Effector memory CD8-positive, alpha-beta T cell (primary cell): ENCODE results near the gene CELA2A.

Experiments
- ATAC-seq: fragments of 150-1000 bp; cut with Tn5 transposase; replicated peaks from 2 replicates; pipeline ENCODE4 v1.10.0; 2021; ENCODE audit warnings: mild to moderate bottlenecking, moderate library complexity
- DNase-seq, 3 experiments: peaks; one replicate each; pipeline ENCODE4 v3.0.0; 2021
- H3K27ac Mint-ChIP-seq, 2 donors: one replicate each; pipeline ENCODE4 v1.8.0; 2022; ENCODE audit warnings: mild to moderate bottlenecking in 2 of 2, mixed read lengths in 2 of 2, moderate library complexity in 2 of 2
- H3K27me3 Mint-ChIP-seq, 2 donors: one replicate each; pipeline ENCODE4 v1.8.0; 2022; ENCODE audit warnings: mixed read lengths in 2 of 2
- H3K36me3 Mint-ChIP-seq: one replicate; pipeline ENCODE4 v1.8.0; 2022; ENCODE audit warnings: mild to moderate bottlenecking, moderate library complexity, mixed read lengths; ENCODE audit not compliant: insufficient read depth
- H3K4me1 Mint-ChIP-seq, 2 donors: one replicate each; pipeline ENCODE4 v1.8.0; 2022; ENCODE audit warnings: low read depth in 2 of 2, mixed read lengths in 2 of 2
- H3K4me3 Mint-ChIP-seq, 2 donors: one replicate each; pipeline ENCODE4 v1.8.0; 2022; ENCODE audit warnings: mild to moderate bottlenecking in 2 of 2, mixed read lengths in 2 of 2, moderate library complexity in 2 of 2
- H3K9me3 Mint-ChIP-seq, 2 donors: one replicate each; pipeline ENCODE4 v1.8.0; 2022; ENCODE audit warnings: mixed read lengths in 2 of 2

Gene CELA2A

GRCh38 chr1:15442759-15443158, 13.8 kb upstream of the CELA2A start:
- peaks cover 26% of the 10 kb centered on the region for H3K36me3 Mint-ChIP-seq
- ATAC-seq (no peak), DNase-seq (no peak)
- no peak overlapping the region for H3K27ac Mint-ChIP-seq
- peaks cover 5 to 12% of the 10 kb centered on the region in 2 donors for H3K4me1 Mint-ChIP-seq
- no peak overlapping the region for H3K4me3 Mint-ChIP-seq
- H3K27me3 Mint-ChIP-seq: peaks cover 0 to 37% of the 10 kb centered on the region in 2 donors
- no peaks in the 10 kb centered on the region for H3K9me3 Mint-ChIP-seq

GRCh38 chr1:15443281-15443680, 13.3 kb upstream of the CELA2A start:
- DNase-seq: no peak
- H3K4me1 Mint-ChIP-seq: peaks cover 5 to 12% of the 10 kb centered on the region in 2 donors
- ATAC-seq: no peak
- no peak overlapping the region for H3K4me3 Mint-ChIP-seq
- H3K27ac Mint-ChIP-seq: peak overlapping the region in 1 of 2 donors; percentile 15
- no peaks in the 10 kb centered on the region for H3K9me3 Mint-ChIP-seq
- H3K36me3 Mint-ChIP-seq: peaks cover 23% of the 10 kb centered on the region
- H3K27me3 Mint-ChIP-seq: peaks cover 0 to 37% of the 10 kb centered on the region in 2 donors

- Mint-ChIP-seq H3K27me3 (peaks cover 7 to 44% of the 10 kb centered on the region in 2 donors), H3K9me3 (no peaks in the 10 kb centered on the region), H3K4me3 (no peak overlapping the region), H3K4me1 (peaks cover 5 to 12% of the 10 kb centered on the region in 2 donors), H3K27ac (no peak overlapping the region), H3K36me3 (peaks cover 18% of the 10 kb centered on the region)
- ATAC-seq (no peak), DNase-seq (no peak)
Measured at GRCh38 chr1:15444468-15445389, 11.8 kb upstream of the CELA2A start.

GRCh38 chr1:15445390-15446122, 11.0 kb upstream of the CELA2A start:
- DNase-seq (no peak), ATAC-seq (peak; percentile 64)
- Mint-ChIP-seq H3K9me3 (no peaks in the 10 kb centered on the region), H3K4me3 (no peak overlapping the region), H3K4me1 (peaks cover 5 to 12% of the 10 kb centered on the region in 2 donors), H3K36me3 (peaks cover 13% of the 10 kb centered on the region), H3K27me3 (peaks cover 10 to 49% of the 10 kb centered on the region in 2 donors), H3K27ac (no peak overlapping the region)

GRCh38 chr1:15446212-15446611, 10.3 kb upstream of the CELA2A start:
- H3K9me3 Mint-ChIP-seq: no peaks in the 10 kb centered on the region
- H3K36me3 Mint-ChIP-seq: peaks cover 8% of the 10 kb centered on the region
- peaks cover 5 to 12% of the 10 kb centered on the region in 2 donors for H3K4me1 Mint-ChIP-seq
- H3K27me3 Mint-ChIP-seq: peaks cover 10 to 54% of the 10 kb centered on the region in 2 donors
- DNase-seq (no peak), ATAC-seq (no peak)
- H3K27ac Mint-ChIP-seq: no peak overlapping the region
- H3K4me3 Mint-ChIP-seq: no peak overlapping the region

- H3K4me3 Mint-ChIP-seq: no peak overlapping the region
- no peaks in the 10 kb centered on the region for H3K9me3 Mint-ChIP-seq
- H3K4me1 Mint-ChIP-seq: peaks cover 5 to 12% of the 10 kb centered on the region in 2 donors
- no peak for DNase-seq
- peaks cover 10 to 47% of the 10 kb centered on the region in 2 donors for H3K27me3 Mint-ChIP-seq
- no peaks in the 10 kb centered on the region for H3K36me3 Mint-ChIP-seq
- H3K27ac Mint-ChIP-seq: no peak overlapping the region
- ATAC-seq: no peak
Measured at GRCh38 chr1:15448877-15449462, 7.6 kb upstream of the CELA2A start.

GRCh38 chr1:15449567-15449966, 7.0 kb upstream of the CELA2A start:
- peaks cover 10 to 47% of the 10 kb centered on the region in 2 donors for H3K27me3 Mint-ChIP-seq
- DNase-seq: no peak

GRCh38 chr1:15451014-15451722, 5.4 kb upstream of the CELA2A start:
- ATAC-seq: no peak
- no peak overlapping the region for H3K4me3 Mint-ChIP-seq
- DNase-seq: no peak
- no peak overlapping the region for H3K27ac Mint-ChIP-seq
- no peaks in the 10 kb centered on the region for H3K36me3 Mint-ChIP-seq
- peaks cover 0 to 1% of the 10 kb centered on the region in 2 donors for H3K4me1 Mint-ChIP-seq
- H3K9me3 Mint-ChIP-seq: no peaks in the 10 kb centered on the region
- peaks cover 10 to 46% of the 10 kb centered on the region in 2 donors for H3K27me3 Mint-ChIP-seq

More at GRCh38 chr1:15449567-15449966, 7.0 kb upstream of the CELA2A start:
- H3K27ac Mint-ChIP-seq: peak overlapping the region in 1 of 2 donors; percentile 6
- no peak overlapping the region for H3K4me3 Mint-ChIP-seq
- no peaks in the 10 kb centered on the region for H3K36me3 Mint-ChIP-seq
- no peaks in the 10 kb centered on the region for H3K9me3 Mint-ChIP-seq
- no peak for ATAC-seq
- H3K4me1 Mint-ChIP-seq: peaks cover 5 to 12% of the 10 kb centered on the region in 2 donors

- Mint-ChIP-seq H3K27me3 (peaks cover 10 to 50% of the 10 kb centered on the region in 2 donors), H3K36me3 (no peaks in the 10 kb centered on the region), H3K9me3 (no peaks in the 10 kb centered on the region), H3K27ac (no peak overlapping the region), H3K4me1 (no peaks in the 10 kb centered on the region), H3K4me3 (no peak overlapping the region)
- ATAC-seq: no peak
- no peak for DNase-seq
Measured at GRCh38 chr1:15452216-15452615, 4.3 kb upstream of the CELA2A start.

GRCh38 chr1:15452866-15453571, 3.5 kb upstream of the CELA2A start:
- Mint-ChIP-seq H3K4me3 (no peak overlapping the region), H3K36me3 (no peaks in the 10 kb centered on the region), H3K27me3 (peaks cover 10 to 49% of the 10 kb centered on the region in 2 donors), H3K9me3 (no peaks in the 10 kb centered on the region), H3K27ac (no peak overlapping the region), H3K4me1 (no peaks in the 10 kb centered on the region)
- ATAC-seq (no peak), DNase-seq (no peak)

- no peak overlapping the region for H3K4me3 Mint-ChIP-seq
- no peaks in the 10 kb centered on the region for H3K4me1 Mint-ChIP-seq
- DNase-seq (no peak), ATAC-seq (no peak)
- H3K27me3 Mint-ChIP-seq: peaks cover 10 to 49% of the 10 kb centered on the region in 2 donors
- no peaks in the 10 kb centered on the region for H3K36me3 Mint-ChIP-seq
- H3K27ac Mint-ChIP-seq: no peak overlapping the region
- H3K9me3 Mint-ChIP-seq: no peaks in the 10 kb centered on the region
Measured at GRCh38 chr1:15453734-15454133, 2.8 kb upstream of the CELA2A start.

- no peak for ATAC-seq
- no peak overlapping the region for H3K4me3 Mint-ChIP-seq
- H3K27ac Mint-ChIP-seq: no peak overlapping the region
- H3K36me3 Mint-ChIP-seq: peaks cover 2% of the 10 kb centered on the region
- H3K9me3 Mint-ChIP-seq: no peaks in the 10 kb centered on the region
- peaks cover 7 to 46% of the 10 kb centered on the region in 2 donors for H3K27me3 Mint-ChIP-seq
- no peaks in the 10 kb centered on the region for H3K4me1 Mint-ChIP-seq
- no peak for DNase-seq
Measured at GRCh38 chr1:15454256-15454655, 2.3 kb upstream of the CELA2A start.
